ENCODE measurements around the gene CALML6.
A peak's percentile ranks its signal among the peaks of the same experiment; 100 is the strongest.

CALML6 gene

DNA sequence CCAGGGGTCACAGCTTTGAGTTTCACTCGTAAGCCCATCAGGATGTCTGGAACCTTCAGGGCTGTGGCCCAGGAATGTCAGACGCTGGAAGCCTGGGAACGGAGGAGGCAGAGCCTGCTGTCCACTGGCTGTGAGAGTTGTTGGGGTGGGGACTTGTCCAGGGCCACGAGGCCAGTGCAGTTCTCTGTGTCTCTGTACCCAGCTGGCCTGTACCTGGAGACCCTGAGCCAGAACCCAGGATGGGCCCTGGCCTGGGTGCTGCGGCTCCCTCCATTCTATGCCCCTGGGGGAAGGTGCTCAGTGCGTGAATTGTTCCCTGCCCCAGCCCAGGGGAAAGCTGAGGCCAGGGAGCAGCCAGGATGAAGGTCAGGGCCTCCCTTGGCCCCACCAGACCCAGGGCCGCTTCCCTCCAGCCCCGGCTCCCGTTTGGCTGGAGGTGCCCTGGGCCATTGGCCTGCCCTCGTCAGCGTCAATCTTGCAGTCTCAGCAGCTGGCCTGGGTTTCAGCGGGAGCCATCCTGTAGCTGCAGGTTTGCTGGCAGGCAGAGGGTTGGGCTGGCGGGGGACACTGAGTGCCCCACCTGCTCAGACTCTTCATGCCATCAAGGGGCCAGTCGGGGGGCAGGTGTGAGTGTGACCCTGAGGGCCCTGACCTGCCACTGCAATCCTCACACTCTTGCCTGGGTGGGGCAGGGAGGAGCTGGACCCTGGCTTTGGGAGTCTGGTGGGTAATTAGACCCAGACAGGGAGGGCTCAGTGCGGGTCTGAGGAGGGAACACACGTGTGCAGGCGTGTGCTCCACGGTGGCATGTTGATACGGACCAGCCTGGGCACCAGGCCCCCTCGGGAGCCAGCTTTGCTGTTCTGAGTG, 724 bp upstream of the CALML6 start:
- no peak for DNase-seq

DNA sequence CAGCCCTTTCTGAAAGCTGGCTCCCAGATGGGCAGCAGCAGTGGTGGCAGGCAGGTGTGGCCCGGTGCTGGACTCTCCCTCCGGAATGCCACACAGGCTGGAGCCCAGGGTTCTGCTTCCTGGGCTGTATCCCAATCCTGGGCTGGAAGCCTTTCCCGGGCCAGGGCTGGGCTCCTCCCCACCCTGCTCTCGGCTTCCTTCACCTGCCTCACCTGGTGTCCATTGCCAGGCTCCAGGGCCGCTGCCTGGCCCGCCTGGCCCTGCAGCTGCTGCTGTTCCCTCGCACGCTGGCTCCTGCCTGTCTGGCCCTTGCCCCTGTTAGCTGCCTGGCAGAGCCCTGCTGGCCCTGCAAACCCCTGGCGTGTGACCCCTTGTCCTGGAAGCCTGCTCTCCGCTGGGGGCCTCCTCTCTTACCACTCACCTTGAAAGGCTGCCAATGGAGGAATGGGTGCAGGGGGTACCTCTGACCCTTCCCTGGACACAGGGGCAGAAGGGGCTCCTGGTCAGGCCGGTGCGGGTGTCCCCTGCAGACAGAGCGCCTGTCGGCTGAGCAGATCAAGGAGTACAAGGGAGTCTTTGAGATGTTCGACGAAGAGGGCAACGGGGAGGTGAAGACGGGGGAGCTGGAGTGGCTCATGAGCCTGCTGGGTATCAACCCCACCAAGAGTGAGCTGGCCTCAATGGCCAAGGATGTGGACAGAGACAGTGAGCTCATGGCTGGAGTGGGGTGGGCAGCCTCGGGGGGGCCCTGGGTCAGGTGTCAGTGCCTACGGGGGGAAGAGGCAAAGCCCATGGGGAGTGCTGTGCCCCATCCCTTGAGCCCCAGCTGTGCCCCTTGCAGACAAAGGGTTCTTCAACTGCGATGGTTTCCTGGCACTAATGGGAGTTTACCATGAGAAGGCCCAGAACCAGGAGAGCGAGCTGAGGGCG, 1.1 kb downstream of the CALML6 start:
- DNase-seq: no peak

DNA sequence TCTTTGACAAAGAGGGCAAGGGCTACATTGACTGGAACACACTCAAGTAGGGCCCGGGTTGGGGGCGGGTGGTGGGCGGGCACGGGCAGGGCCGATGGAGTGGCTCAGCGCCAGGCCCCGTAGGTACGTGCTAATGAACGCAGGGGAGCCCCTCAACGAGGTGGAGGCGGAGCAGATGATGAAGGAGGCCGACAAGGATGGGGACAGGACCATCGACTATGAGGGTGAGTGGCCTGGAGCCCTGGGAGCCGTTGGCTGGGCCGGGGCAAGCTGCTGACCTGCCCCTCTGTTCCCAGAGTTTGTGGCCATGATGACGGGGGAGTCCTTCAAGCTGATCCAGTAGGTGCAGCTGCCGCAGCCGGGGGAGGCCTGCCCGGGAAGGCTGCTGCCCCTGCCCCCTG, 1.8 kb downstream of the CALML6 start:
- DNase-seq: no peak

DNA sequence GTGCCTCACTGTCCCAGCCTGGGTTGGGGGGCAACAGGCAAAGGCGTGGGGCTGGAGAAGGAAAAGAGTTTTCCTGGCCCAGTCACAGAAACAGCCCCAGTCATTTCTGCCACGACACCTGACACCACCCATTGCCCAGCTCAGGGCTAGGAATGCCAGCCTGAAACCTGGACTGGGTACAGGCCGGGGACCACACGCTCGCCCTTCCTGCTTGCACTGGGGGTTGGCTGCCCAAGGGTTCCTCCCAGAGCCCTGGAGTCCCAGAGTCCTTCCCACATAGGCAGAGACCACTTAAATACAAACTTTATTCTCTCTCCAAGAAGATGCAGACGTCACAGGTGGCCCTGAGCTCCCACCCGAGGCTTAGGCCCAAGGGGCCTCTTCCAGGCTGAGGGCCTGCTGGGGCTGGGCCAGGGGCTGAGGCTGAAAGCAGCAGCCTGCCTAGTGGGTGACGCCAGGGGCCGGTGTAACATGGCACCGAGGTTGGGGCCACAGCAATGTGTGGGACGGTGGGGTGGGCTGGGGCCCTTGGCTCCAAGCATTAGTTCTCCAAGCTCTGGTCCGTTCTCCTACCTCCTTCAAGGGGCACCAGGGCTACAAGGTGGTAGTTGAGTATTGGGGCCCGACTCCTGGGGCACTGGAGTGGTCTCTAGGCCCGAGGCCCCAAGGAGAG, 2.4 kb downstream of the CALML6 start:
- DNase-seq: no peak

DNA sequence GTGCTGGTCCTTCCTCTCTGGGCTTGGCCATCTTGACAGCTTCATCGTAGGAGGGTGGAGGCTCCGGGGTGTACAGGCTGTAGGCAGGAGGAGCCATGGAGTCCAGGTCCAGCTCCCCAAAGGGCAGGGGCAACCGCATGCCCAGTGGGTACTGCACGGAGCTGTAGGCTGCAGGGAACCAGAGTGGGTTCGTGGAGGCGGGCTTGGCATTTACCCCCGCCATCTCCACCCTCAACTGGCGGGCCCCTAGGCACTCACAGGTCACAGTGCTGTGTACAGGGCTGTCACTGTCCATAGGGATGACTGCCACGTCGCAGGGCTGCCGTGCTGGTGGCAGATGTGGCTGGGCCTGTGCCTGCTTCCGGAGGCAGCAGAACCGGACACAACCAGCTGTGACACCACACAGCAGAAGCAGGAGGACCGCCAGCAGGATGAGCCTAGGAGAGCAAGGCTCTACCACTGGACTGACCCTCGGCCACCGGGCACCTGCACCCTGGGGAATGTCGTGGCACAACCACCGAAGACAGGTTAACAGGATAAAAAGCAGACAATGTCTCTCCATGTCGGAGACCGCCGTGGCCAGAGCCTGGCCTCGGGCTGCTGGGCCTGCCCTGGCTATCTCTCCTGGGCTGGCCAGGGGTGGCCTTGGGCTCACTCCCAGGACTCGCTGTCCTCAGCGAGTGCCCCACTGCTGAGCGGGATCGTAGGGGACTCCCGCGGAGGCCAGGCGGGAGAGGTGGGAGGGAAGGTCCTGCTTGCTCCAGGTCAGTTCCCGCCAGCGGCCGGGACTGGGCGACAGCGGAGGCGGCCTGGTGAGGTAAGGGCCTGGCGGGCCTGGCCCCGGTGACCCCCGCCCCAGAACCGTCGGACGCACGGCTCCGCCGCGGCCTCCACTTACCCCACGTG, 3.2 kb downstream of the CALML6 start:
- DNase-seq: no peak

DNA sequence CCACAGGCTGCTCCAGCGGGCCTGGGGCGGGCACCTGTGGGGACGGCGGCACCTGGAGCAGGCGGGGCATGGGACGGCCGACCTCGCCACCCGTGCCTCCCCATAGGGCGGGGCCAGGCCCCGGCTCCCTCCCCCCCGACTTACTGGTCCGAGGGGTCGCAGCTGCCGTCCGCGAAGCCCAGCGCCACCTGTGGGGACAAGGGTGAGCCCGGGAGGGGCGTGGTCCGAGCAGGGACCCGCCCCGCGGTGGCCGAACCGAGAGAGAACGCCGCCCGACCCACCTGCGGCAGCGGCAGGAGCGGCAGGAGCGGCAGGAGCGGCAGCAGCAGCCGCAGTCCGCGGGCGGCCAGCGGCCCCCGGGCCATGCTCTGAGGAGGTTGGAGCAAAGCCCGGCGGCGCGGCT, 3.8 kb downstream of the CALML6 start, which contains the start of gene TMEM52:
Gene TMEM52 (minus strand): TSS at position 379 of the 403 bp plus-strand sequence. CDS start 14 bp downstream, at position 365.
- no peak for DNase-seq

DNA sequence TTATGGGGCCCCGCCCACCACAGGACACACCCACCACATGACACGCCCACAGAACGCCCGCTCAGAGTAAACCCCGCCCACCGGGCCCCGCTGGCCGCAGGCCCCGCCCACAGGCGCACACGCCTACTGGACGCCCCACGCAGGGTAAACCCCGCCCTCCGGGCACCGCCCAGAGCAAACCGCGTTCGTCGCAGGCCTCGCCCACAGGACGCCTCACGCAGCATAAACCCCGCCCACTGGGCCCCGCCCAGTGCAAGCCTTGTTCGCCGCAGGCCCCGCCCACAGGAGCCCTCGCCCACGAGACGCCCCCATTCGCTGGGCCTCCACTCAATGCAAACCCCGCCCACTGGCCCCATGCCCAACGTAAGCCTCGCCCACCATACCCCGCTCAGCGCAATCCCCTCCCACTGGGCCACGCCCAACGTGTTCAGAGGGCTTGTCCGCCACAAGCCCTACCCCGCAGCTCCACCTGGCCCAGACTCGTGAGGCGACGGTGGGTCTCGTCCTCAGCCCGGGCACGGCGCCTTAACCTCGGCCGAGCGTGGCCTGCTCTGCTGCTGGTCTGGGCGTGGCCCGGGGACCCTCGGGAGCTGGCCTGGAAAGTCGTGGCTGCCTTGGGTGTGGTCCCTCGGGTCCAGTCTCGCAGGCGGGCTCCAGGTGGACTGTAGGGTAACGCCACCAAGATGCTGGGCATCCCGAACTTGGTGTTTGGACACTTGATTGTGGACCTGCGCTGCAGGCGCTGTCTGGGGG, 4.4 kb downstream of the CALML6 start:
- peak; percentile 100 for DNase-seq

DNA sequence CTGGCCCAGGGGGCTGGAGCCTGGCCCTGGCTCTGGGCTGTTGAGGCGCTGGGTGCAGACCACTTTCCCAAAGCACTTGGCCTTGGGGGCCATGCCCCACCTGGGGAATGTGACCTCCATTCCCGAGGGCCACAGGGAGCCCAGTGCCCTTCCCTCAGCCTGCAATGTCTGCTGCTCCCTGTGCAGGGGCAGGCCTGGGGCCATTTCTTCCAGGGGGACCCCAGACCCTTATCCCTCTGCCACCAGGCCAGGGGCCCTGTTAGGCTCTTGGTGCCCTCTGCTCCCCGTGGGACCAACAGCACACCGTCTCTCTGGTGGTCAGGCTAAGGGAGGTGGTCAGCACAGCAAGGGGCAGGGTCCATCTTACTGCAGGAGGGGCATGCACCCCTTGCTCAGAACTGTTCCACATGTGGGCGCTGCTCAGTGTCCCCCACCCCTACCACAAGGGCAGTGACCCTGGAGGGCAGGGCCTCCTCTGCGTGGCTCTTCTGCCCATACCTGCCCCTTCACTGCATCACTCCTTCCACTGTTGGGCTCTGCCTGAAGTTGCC, 5.1 kb downstream of the CALML6 start:
- no peak for DNase-seq

DNA sequence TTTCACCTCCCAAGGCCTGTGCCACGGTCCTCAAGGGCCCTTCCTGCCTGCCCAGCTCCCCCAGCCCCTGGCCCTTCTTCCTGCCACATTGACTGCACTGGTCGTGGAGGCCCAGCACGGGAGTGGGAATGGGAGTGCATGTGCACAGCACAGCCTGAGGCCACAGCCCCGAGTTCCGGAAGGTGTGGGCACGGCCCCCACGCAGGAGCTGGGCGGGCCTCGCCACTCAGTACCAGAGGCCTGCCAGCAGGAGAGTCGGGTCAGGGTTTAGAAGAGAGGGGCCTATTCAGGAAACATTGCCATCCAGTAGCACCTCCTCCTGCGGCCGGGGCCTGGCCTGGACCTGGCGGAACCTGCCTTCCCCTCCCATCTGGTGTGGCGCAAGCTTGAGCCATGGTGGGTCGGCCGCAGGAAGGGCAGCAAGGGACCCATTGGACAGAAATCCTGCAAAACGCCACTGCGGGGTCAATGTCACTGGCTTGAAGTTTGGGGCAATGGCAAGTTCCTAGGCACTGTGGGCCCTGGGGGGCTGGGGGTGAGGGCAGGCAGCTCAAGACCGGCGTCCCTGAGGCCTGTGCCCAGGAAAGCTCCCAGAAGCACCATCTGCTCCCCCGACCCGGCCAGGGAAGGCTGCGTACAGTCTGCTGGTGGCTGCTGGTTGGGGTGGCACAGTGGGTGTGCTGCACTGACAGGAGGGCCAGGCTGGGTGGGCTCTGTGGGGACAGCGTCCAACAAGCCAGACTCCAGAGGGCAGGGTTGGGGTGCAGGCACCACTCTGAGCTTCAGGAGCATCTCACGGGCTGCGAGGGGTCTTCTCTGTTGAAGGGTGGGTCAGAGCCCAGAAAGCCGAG, 5.8 kb downstream of the CALML6 start:
- no peak for DNase-seq

DNA sequence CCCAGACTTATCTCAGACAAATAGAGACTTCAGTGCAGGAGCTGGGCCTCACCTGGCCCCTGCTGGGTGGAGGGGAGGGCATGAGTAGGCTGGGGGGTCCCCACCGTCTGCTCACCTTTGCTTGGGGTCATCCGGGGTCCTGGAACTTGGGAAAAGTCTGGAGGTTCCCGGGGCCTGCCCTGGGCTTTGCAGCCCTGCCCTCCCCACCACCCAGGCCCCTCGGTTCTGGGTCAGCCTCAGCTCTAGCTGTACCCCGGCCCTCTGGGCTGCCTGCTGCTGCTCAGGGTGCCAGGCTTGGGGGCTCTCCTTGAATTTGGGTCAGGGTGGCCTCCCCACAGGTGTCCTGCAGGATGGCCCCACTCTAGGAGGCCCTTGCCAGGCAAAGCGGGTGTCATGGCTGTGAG, 6.4 kb downstream of the CALML6 start:
- DNase-seq: no peak

DNA sequence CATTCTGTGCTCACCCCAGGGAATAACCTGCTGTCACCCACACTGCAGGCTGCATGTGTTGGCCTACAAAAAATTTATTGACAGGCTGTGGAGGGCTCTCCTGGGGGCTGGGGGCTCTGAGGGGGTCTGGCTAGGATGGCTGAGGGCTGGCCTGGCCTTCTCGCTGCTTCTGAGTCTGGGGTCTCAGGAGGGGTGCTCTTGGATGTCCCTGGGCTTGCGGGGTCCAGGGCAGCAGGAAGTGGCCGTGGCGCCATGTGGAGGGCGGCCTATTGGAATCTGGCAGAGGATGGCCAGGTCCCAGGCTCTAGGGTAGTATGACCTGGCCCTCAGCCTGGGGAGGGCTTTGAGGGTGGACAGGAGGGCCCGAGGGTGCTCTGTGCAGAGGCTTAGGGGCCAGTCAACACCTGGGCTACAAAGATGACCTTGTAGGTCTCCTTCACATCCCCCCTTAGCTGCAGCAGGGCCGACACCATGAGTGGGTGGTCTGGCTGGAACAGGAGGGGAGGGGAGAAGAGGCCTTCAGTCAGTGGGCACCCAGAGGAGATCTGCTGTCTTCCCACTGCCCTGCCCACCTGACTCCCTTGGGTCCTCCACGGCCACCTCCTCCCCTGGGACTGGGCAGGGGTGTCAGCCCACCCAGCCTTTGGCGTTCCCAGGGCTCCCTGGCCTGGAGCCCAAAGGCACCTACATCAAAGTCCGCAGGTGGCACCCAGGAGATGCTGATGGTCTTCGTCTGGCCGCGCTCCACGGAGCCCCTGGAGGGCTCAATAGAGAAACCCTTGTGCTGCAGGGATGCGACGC, 7.0 kb downstream of the CALML6 start:
- DNase-seq: no peak

DNA sequence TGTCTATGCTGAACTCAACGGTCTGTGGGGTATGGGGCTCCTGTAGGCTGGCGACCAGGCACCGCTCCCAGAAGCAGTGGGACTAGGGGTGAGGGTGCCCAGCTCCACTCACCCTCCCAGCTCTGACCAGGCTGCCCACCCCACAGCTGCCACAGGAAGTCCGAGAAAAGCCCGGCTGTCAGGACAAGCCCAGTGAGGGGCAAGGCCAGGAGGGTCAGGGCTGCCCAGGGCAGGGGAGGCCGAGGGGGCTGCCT, 7.6 kb downstream of the CALML6 start:
- no peak for DNase-seq

DNA sequence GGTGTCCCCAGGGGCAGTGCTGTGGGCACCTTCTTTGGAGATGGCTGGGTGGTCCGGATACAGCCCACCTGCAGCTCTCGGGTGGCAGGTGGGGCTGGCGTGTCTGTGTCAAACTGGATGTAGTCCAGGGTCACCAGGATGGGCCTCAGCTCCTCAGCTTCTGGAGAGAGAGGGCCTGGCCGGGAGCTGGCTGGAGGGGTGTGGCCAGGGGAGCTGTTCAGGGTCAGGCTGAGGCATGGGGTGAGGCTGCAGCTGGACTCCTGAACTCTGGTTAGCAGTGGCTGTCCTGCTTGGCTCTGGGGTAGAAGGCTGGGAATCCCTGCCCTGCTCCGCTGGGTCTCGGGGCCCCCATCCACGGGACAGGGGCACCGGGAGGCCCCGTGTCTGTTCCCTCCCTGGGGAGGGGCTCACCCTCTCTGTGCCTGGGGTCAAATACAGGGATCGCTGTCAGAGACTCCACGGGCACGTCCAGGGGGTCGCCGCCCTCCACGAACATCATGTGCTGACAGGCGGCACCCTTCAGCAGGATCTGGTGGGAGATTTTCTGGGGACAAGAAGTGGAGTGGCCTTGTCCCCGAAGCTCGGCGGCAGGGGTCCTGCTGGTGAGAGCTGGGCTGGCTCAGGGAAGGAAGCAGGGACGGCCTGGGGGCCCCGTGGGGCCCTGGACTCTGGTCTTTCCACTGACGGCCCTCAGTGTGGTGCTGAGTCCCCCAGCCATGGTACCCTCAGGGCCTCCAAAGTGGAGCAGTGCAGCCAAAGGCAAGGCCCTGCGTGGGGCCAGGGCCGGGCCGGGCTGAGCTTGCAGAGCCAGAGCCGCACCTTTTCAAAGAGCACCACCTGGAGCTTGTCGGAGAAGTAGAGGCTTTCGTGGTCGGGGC, 8.1 kb downstream of the CALML6 start:
- DNase-seq: no peak

DNA sequence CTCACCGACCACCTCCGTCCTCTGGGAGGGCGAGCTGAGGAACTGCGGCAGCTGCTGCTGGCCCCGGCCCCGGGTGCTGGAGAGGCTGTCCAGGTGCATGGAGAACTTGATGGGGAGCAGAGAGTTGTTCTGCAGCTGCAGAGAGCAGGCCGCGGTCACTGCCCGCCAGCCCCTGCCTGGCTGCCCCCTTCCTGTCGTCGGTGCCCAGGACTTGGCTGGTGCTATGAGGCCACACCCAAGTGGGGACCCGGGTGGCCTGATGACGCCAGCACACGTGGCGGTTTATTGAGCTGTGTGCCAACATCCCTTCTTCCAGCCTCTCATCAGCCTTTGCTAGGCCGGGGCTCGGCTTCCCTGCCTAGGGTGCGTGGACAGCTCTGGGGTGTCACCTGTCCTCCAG, 9.3 kb downstream of the CALML6 start:
- no peak for DNase-seq

DNA sequence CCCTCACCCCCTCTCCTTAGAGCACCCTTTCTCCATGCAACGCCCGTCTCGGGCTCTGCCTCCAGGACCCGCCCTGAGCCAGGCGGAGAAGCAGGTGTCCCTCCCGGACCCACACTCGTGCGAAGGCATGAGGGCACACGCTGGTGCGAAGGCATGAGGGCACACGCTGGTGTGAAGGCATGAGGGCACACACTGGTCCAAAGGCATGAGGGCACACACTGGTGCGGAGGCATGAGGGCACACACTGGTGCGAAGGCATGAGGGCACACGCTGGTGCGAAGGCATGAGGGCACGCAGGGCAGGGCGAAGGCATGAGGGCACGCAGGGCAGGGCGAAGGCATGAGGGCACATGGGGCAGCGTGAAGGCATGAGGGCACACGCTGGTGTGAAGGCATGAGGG, 9.8 kb downstream of the CALML6 start:
- no peak for DNase-seq

DNA sequence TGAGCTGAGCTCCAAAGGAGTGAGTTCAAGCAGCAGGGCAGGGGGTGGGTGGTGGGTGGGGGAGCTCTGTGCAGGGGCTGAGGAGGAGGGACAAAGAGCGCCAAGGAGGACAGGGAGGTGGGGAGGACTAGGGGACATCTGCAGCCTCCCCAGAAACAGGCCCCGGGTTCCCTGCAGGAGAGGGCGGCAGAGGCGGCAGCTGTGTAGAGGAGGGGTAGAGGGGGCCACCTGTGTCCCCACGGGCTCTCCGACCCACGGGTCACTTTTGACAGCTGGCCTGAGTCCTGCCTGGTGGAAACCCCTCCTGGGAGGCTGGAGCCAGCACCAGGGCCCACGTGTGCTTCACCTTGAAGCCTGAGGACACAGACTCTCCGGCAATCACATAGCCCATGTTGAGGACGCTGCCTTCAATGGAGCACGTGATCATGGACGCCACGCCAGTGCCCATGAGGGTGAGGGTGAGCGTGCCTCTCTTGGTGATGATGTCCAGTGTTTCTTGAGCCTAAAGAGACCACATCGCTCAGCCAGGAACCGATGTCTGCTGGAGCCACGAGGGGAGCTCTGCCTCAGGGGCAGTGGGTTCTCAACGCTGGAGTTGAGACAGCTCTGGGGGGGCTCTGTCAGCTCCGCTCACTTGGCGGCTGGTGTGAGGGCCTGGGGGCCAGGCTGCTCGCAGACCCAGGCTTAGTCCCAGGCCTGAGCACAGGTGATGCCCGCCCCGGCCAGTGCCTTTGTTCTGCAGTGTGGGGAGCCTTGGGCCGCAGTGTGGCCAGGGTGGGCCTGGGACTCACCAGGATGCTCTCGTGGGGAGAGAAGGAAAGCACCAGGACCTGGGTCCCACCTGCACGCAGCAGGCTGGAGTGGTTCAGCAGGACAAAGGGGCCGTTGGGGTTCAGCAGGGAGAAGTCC, 10.6 kb downstream of the CALML6 start:
- no peak for DNase-seq

DNA sequence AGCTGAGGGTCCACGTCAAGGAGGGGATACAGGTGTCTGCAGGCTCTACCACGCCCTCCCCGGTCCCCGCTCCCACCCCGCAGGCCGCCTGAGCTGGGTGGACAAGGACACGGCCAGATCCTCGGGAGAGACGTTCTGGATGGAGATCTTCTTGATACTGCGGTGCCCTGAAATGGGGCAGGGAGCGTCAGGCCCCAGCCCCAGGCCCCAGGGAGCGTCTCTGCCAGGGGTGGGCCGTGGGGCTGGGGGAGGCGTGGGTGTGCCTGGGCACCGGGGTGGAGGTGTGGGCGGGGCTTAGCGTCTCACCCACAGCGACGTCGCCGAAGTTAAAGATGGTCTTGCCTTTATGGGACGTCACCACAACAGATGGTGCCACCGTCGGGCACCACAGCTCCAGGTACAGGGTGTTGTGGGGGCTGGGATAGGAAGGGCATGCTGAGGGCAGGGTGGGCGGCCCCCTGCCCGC, 11.3 kb downstream of the CALML6 start:
- DNase-seq: no peak

Data from activated CD4-positive, alpha-beta T cell treated with anti-CD3 and anti-CD28 coated beads, Interleukin-2, Interleukin-6, amounts not matched to agents 100 ng/mL and 50 ng/mL, durations not matched to agents 16 hours and 8 hours (primary cell).